ENCODE measurements around the gene WFDC1. TPM values are rescaled to one million over a fixed set of nuclear protein-coding genes. Genes with fewer than 3 reads are reported as not detected.

The WFDC1 gene
- total RNA-seq, 2 donors from 2014 or later, result 0.15 TPM; not detected in 1

DNA sequence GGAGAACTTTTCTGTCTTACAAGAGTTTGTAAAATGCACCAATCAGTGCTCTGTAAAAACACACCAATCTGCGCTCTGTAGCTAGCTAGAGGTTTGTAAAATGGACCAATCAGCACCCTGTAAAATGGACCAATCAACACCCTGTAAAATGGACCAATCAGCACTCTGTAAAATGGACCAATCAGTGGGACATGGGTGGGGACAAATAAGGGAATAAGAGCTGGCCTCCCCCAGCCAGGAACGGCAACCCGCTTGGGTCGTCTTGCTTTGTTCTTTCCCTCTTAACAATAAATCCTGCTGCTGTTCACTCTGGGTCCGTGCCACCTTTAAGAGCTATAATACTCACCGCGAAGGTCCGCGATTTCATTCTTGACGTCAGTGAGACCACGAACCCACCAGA, 36.4 kb upstream of the WFDC1 start:
- DNase-seq, result no peak
- peaks cover 7% of the 10 kb centered on the region for H3K9me3 Mint-ChIP-seq
- H3K27me3 Mint-ChIP-seq (ENCODE audit: insufficient read depth), result peaks cover 34% of the 10 kb centered on the region
- H3K9me3 ChIP-seq (ENCODE audit: control insufficient read depth, low read length), result no peaks in the 10 kb centered on the region
- no peak overlapping the region for H3K27ac ChIP-seq (ENCODE audit: low read depth, low read length)
- no peaks in the 10 kb centered on the region for H3K4me1 ChIP-seq (ENCODE audit: control insufficient read depth, insufficient read depth, low read length)
- H3K27me3 ChIP-seq (ENCODE audit: control insufficient read depth, insufficient read depth, low read length, poor library complexity, severe bottlenecking), result peaks cover 15% of the 10 kb centered on the region
- no peak for TF ChIP-seq CTCF (conservative IDR thresholded peaks at IDR 0.05)
- no peak overlapping the region for H3K27ac Mint-ChIP-seq
- no peak overlapping the region for H3K9ac ChIP-seq (ENCODE audit: extremely low read depth, low read length, poor library complexity, severe bottlenecking)
- H3K4me3 ChIP-seq (ENCODE audit: low read length), result no peak overlapping the region
- no peaks in the 10 kb centered on the region for H3K36me3 Mint-ChIP-seq (ENCODE audit: low read depth)
- no peaks in the 10 kb centered on the region for H3K36me3 ChIP-seq (ENCODE audit: control insufficient read depth, insufficient read depth, low read length)
- 89 to 100% methylated on average over 10 to 11 of the region's 11 CpGs for WGBS, 2 experiments (ENCODE audit: insufficient coverage in 1 of 2, insufficient read length in 1 of 2)
- H3K4me3 Mint-ChIP-seq, result no peak overlapping the region
- H3K4me1 Mint-ChIP-seq, result no peaks in the 10 kb centered on the region

- no peak for TF ChIP-seq CTCF (conservative IDR thresholded peaks at IDR 0.05)
- DNase-seq, result no peak
- no peaks in the 10 kb centered on the region for H3K4me1 Mint-ChIP-seq
- peaks cover 40% of the 10 kb centered on the region for H3K27me3 Mint-ChIP-seq (ENCODE audit: insufficient read depth)
- H3K9me3 Mint-ChIP-seq, result peaks cover 7% of the 10 kb centered on the region
- WGBS, 2 experiments (ENCODE audit: insufficient coverage in 1 of 2, insufficient read length in 1 of 2), result 86% methylated on average over 3 of the region's 3 CpGs; no CpG with 5 or more reads in 1 of the 2 experiments
- H3K36me3 Mint-ChIP-seq (ENCODE audit: low read depth), result no peaks in the 10 kb centered on the region
- no peaks in the 10 kb centered on the region for H3K9me3 ChIP-seq (ENCODE audit: control insufficient read depth, low read length)
- no peak overlapping the region for H3K27ac ChIP-seq (ENCODE audit: low read depth, low read length)
- no peak overlapping the region for H3K27ac Mint-ChIP-seq
- H3K4me1 ChIP-seq (ENCODE audit: control insufficient read depth, insufficient read depth, low read length), result no peaks in the 10 kb centered on the region
- H3K4me3 Mint-ChIP-seq, result no peak overlapping the region
- H3K36me3 ChIP-seq (ENCODE audit: control insufficient read depth, insufficient read depth, low read length), result no peaks in the 10 kb centered on the region
- H3K27me3 ChIP-seq (ENCODE audit: control insufficient read depth, insufficient read depth, low read length, poor library complexity, severe bottlenecking), result peaks cover 20% of the 10 kb centered on the region
- H3K4me3 ChIP-seq (ENCODE audit: low read length), result no peak overlapping the region
- no peak overlapping the region for H3K9ac ChIP-seq (ENCODE audit: extremely low read depth, low read length, poor library complexity, severe bottlenecking)
Observed at GRCh38 chr16:84259691-84260090, 35.0 kb upstream of the WFDC1 start.

DNA sequence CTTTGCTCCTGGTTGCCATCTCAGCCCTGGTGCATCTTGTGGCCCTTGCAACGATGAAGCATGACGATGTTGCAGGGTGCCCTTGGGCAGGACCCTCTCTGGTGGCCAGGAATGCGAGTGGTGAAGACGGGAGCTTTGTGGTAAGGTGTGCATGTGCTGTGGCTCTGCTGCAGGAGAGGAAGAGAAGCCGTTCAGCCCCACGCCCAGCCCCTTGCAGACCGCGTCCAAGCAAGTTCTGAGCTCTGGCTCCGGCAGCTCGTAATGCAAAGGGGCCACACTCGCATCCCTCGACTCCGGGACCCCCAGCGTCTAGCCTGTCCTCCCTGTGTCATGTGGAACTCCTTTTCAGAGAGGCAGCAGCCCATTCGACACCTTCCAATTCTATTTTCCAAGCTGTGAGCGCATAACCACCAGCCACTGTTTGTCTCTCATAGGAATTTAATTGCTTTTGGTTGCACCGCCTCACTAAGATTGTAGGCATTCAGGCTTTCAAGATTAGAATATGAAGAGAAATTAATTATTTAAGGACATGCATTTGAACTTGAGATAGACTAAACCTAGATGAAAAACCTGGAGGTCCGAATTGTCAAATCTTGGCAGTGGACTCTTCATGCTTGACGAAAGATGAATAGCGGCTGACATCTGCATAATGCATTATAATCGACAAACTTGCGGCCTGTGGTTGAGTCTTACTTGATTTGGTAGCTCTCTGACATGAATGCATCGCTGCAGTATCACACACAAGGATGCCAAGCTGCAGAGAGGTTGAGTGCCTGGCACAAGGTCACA, 33.7 kb upstream of the WFDC1 start:
- 88 to 92% methylated on average over 20 to 23 of the region's 23 CpGs for WGBS, 2 experiments (ENCODE audit: insufficient coverage in 1 of 2, insufficient read length in 1 of 2)
- H3K4me1 Mint-ChIP-seq, result no peaks in the 10 kb centered on the region
- no peaks in the 10 kb centered on the region for H3K36me3 ChIP-seq (ENCODE audit: control insufficient read depth, insufficient read depth, low read length)
- DNase-seq, result no peak
- no peak overlapping the region for H3K9ac ChIP-seq (ENCODE audit: extremely low read depth, low read length, poor library complexity, severe bottlenecking)
- H3K36me3 Mint-ChIP-seq (ENCODE audit: low read depth), result no peaks in the 10 kb centered on the region
- H3K9me3 Mint-ChIP-seq, result peaks cover 3% of the 10 kb centered on the region
- H3K4me3 ChIP-seq (ENCODE audit: low read length), result no peak overlapping the region
- H3K27ac ChIP-seq (ENCODE audit: low read depth, low read length), result no peak overlapping the region
- H3K27ac Mint-ChIP-seq, result no peak overlapping the region
- H3K4me3 Mint-ChIP-seq, result no peak overlapping the region
- TF ChIP-seq CTCF (conservative IDR thresholded peaks at IDR 0.05), result no peak
- peaks cover 37% of the 10 kb centered on the region for H3K27me3 Mint-ChIP-seq (ENCODE audit: insufficient read depth)
- no peaks in the 10 kb centered on the region for H3K4me1 ChIP-seq (ENCODE audit: control insufficient read depth, insufficient read depth, low read length)
- no peaks in the 10 kb centered on the region for H3K9me3 ChIP-seq (ENCODE audit: control insufficient read depth, low read length)
- peaks cover 29% of the 10 kb centered on the region for H3K27me3 ChIP-seq (ENCODE audit: control insufficient read depth, insufficient read depth, low read length, poor library complexity, severe bottlenecking)

All from endodermal cell (in vitro differentiated cells).